ENCODE results near the gene NAV3. TPM values are rescaled to one million over a fixed set of nuclear protein-coding genes. Genes with fewer than 3 reads are reported as not detected.

Gene NAV3
- total RNA-seq, 2 experiments from 2014 or later: not detected

- Mint-ChIP-seq H3K4me1 (ENCODE audit: low read depth) (no peaks in the 10 kb centered on the region), H3K9me3 (no peaks in the 10 kb centered on the region), H3K4me3 (no peak overlapping the region), H3K27ac (no peak overlapping the region), H3K27me3 (ENCODE audit: low read depth) (no peaks in the 10 kb centered on the region), H3K36me3 (ENCODE audit: low read depth) (no peaks in the 10 kb centered on the region)
- CTCF ChIA-PET: no interaction called here
- intact Hi-C loops (cut with micrococcal nuclease): no loop called here
- DNase-seq: no peak
Observed at GRCh38 chr12:77847680-77848431, 17.2 kb downstream of the NAV3 start.

DNA sequence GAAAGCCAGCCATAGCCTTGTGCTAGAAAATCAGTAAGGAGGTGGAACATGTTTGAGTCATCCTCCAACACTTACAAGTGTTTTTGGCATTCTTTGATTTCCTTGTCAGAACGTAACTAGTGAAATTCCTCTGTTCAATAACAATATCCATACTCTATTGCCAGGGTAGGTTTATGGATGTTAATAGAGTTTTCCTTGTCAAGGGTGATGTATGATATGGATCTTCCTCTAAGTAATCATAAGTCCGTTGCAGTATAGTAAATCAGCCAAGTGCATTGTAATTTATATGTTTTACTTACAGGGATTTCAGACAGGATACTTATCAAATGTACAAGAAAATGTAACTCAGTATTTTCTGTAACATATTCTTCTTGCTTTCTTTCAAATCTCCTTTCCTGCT lies 19.4 kb downstream of the NAV3 start:
- Mint-ChIP-seq H3K27ac (no peak overlapping the region), H3K4me1 (ENCODE audit: low read depth) (no peaks in the 10 kb centered on the region), H3K4me3 (no peak overlapping the region), H3K27me3 (ENCODE audit: low read depth) (no peaks in the 10 kb centered on the region), H3K36me3 (ENCODE audit: low read depth) (no peaks in the 10 kb centered on the region), H3K9me3 (no peaks in the 10 kb centered on the region)
- intact Hi-C loops (cut with micrococcal nuclease): no loop called here
- DNase-seq: no peak
- CTCF ChIA-PET: no interaction called here

DNA sequence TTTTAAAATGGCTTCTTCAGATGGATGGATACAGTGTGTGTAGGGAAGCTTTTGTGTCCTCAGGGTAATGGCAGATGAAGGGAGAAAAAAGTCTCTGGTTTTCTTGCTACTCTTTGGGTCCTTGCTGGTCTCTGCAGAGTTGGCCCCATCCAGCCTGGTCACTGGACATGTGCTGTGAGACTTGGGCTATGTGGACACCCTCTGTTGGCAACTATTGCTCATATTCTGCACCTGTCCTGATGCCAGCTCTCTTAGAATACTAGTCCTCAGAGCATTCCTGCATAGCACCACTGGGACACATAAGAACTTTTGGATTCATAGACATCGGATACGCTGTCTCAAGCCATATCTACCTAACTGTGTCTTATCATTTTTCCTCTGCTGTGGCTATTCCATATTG lies 20.0 kb downstream of the NAV3 start:
- no peaks in the 10 kb centered on the region for H3K9me3 Mint-ChIP-seq
- DNase-seq: no peak
- no peaks in the 10 kb centered on the region for H3K27me3 Mint-ChIP-seq (ENCODE audit: low read depth)
- CTCF ChIA-PET: no interaction called here
- no peaks in the 10 kb centered on the region for H3K4me1 Mint-ChIP-seq (ENCODE audit: low read depth)
- no peak overlapping the region for H3K4me3 Mint-ChIP-seq
- H3K36me3 Mint-ChIP-seq (ENCODE audit: low read depth): no peaks in the 10 kb centered on the region
- intact Hi-C loops (cut with micrococcal nuclease): no loop called here
- H3K27ac Mint-ChIP-seq: no peak overlapping the region

GRCh38 chr12:77855548-77855947 lies 24.9 kb downstream of the NAV3 start:
- Mint-ChIP-seq H3K27me3 (ENCODE audit: low read depth) (no peaks in the 10 kb centered on the region), H3K9me3 (no peaks in the 10 kb centered on the region), H3K4me3 (no peak overlapping the region), H3K4me1 (ENCODE audit: low read depth) (no peaks in the 10 kb centered on the region), H3K36me3 (ENCODE audit: low read depth) (no peaks in the 10 kb centered on the region), H3K27ac (no peak overlapping the region)
- no peak for DNase-seq
- intact Hi-C loops (cut with micrococcal nuclease): no loop called here
- CTCF ChIA-PET: no interaction called here

GRCh38 chr12:77861317-77861716 lies 30.6 kb downstream of the NAV3 start:
- H3K9me3 Mint-ChIP-seq: peaks cover 2% of the 10 kb centered on the region
- no peak overlapping the region for H3K27ac Mint-ChIP-seq
- intact Hi-C loops (cut with micrococcal nuclease): no loop called here
- CTCF ChIA-PET: no interaction called here
- DNase-seq: no peak
- no peaks in the 10 kb centered on the region for H3K36me3 Mint-ChIP-seq (ENCODE audit: low read depth)
- H3K27me3 Mint-ChIP-seq (ENCODE audit: low read depth): no peaks in the 10 kb centered on the region
- no peaks in the 10 kb centered on the region for H3K4me1 Mint-ChIP-seq (ENCODE audit: low read depth)
- no peak overlapping the region for H3K4me3 Mint-ChIP-seq

DNA sequence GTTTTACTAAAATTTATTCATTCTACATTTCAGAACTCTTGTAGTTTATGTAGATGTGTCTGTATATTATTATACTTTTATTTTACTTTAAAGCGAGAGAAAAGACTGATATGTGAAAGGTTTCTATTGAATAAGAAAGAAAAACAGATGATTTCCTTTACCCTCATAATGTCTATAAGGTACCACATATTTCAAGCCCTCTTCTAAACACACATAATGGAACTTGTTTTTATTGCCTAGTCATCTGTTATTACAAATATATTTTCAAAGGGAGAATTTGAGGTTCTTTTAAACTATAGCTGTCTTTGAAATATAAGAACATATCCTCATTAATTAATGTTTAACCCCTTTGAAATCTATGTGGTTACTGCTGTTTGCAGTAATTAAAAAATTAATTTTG lies 34.5 kb downstream of the NAV3 start:
- Mint-ChIP-seq H3K9me3 (peaks cover 3% of the 10 kb centered on the region), H3K27me3 (ENCODE audit: low read depth) (no peaks in the 10 kb centered on the region), H3K36me3 (ENCODE audit: low read depth) (no peaks in the 10 kb centered on the region), H3K4me3 (no peak overlapping the region), H3K27ac (no peak overlapping the region), H3K4me1 (ENCODE audit: low read depth) (no peaks in the 10 kb centered on the region)
- DNase-seq: no peak
- CTCF ChIA-PET: no interaction called here
- intact Hi-C loops (cut with micrococcal nuclease): no loop called here

- Mint-ChIP-seq H3K4me1 (ENCODE audit: low read depth) (no peaks in the 10 kb centered on the region), H3K4me3 (no peak overlapping the region), H3K27me3 (ENCODE audit: low read depth) (no peaks in the 10 kb centered on the region), H3K27ac (no peak overlapping the region), H3K36me3 (ENCODE audit: low read depth) (no peaks in the 10 kb centered on the region), H3K9me3 (peaks cover 4% of the 10 kb centered on the region)
- DNase-seq: no peak
- CTCF ChIA-PET: interaction anchor here (0.6 kb wide), 2 partner anchors 9 to 471 kb away, joined by 3 to 5 read pairs; no protein-coding TSS in a partner anchor
- intact Hi-C loops (cut with micrococcal nuclease): no loop called here
Observed at GRCh38 chr12:77878901-77879300, 48.2 kb downstream of the NAV3 start.

DNA sequence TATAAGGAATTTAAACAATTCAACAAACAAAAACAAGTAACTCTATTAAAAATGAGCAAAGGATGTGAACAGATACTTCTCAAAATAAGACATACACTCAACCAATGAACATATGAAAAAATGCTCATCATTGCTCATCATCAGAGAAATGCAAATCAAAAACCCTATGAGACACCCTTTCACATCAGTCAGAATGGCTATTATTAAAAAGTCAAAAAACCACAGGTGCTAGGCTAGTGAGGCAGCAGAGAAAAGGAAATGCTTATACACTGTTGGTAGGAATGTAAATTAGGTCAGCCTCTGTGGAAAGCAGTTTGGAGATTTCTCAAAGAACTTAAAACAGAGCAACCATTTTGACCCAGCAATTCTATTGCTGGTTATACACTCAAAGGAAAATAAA lies 52.0 kb downstream of the NAV3 start:
- Mint-ChIP-seq H3K36me3 (ENCODE audit: low read depth) (no peaks in the 10 kb centered on the region), H3K4me3 (no peak overlapping the region), H3K27ac (no peak overlapping the region), H3K27me3 (ENCODE audit: low read depth) (no peaks in the 10 kb centered on the region), H3K9me3 (peaks cover 4% of the 10 kb centered on the region), H3K4me1 (ENCODE audit: low read depth) (no peaks in the 10 kb centered on the region)
- CTCF ChIA-PET: no interaction called here
- intact Hi-C loops (cut with micrococcal nuclease): no loop called here
- DNase-seq: no peak

DNA sequence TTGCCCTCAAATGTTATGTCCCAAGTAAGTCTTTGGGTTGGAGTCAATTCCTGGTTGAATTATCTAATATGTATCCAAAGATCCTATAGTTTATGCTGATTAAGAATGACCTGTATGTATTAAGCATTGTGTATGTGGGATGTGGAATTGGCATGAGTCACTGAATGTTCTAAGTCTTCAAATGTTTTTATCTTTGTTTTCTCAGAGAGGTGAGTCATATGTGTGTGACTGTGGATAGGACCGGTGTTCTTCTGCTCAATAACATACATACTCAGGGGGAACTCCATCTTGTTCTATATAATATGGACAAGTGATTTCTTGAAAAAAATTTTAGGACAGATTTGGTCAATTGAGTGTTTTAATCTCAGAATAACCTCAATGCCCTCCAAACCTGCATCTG lies 57.9 kb downstream of the NAV3 start:
- intact Hi-C loops (cut with micrococcal nuclease): no loop called here
- Mint-ChIP-seq H3K27me3 (ENCODE audit: low read depth) (no peaks in the 10 kb centered on the region), H3K27ac (no peak overlapping the region), H3K4me1 (ENCODE audit: low read depth) (no peaks in the 10 kb centered on the region), H3K36me3 (ENCODE audit: low read depth) (no peaks in the 10 kb centered on the region), H3K4me3 (no peak overlapping the region), H3K9me3 (peaks cover under 1% of the 10 kb centered on the region)
- no peak for DNase-seq
- CTCF ChIA-PET: no interaction called here

DNA sequence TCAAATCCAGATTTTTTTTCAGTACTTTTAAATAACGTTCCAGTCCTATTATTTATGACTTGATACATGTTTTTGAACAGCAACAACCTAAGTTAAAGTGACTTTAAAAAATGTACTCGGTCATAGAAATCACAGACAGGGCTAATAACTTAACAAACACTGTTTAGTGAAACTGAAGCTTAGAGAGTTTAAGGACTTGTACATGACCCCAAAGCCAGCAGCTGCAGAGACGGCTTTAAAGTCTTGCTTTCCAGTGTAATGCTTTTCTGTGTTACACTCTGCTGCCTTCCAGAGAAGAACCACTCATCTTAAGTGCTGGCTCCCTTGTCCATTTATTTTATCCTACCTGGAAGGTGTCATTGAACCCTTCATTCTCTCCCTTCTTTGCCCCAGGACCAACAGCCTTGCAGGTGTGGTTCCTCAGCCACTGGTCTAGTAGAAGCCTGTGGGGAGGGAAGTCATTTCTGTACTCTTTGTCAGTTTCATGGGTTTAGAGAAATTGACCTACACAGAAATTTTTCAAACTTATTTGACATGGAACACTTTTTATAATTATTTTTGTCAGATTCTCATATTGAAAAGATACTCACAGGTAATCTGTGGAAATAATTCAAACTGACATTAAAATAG lies 60.9 kb downstream of the NAV3 start:
- no peak for DNase-seq
- Mint-ChIP-seq H3K36me3 (ENCODE audit: low read depth) (no peaks in the 10 kb centered on the region), H3K27ac (no peak overlapping the region), H3K9me3 (no peaks in the 10 kb centered on the region), H3K4me1 (ENCODE audit: low read depth) (no peaks in the 10 kb centered on the region), H3K4me3 (no peak overlapping the region), H3K27me3 (ENCODE audit: low read depth) (no peaks in the 10 kb centered on the region)
- CTCF ChIA-PET: no interaction called here
- intact Hi-C loops (cut with micrococcal nuclease): no loop called here

DNA sequence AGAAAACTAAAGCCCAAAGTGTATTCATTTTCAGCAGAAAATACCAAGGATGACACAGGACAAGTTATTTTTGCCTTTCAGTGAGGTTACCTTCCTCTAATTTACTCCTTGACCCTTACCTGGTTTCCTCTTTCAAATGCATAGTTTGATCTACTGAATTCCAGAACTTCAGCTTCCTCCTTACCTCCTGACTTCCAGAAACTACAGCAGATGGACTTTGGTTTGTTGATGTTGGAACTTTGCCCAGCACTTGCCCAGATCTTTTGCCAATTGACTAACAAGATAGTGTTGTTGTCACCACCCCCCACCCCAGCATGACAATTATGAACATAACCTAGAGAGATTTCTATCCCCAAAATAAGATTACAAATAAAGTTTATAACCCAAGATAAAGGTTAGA lies 63.2 kb downstream of the NAV3 start:
- Mint-ChIP-seq H3K4me3 (no peak overlapping the region), H3K4me1 (ENCODE audit: low read depth) (no peaks in the 10 kb centered on the region), H3K27ac (no peak overlapping the region), H3K36me3 (ENCODE audit: low read depth) (no peaks in the 10 kb centered on the region), H3K27me3 (ENCODE audit: low read depth) (no peaks in the 10 kb centered on the region), H3K9me3 (peaks cover 5% of the 10 kb centered on the region)
- DNase-seq: no peak
- CTCF ChIA-PET: no interaction called here
- intact Hi-C loops (cut with micrococcal nuclease): no loop called here

DNA sequence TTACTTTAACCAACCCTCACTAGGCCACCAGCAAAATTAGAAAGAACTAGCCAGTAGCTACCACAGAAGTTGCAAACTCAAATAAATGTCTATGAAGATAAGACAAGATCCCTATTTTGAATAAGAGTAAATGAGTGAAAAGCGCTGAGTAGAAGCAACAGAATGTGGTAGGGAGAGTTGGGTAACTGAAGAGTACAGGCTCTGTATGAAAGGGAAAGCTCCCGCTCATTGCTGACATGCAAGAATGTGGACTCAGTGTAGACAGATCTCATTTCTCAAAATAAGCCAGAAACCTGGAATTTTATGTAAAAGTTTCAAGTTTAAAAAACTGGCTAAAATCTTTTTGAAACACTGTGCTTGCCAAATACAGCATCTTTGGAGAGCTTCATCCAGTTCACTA lies 63.9 kb downstream of the NAV3 start:
- Mint-ChIP-seq H3K4me1 (ENCODE audit: low read depth) (no peaks in the 10 kb centered on the region), H3K4me3 (no peak overlapping the region), H3K9me3 (peaks cover 5% of the 10 kb centered on the region), H3K27me3 (ENCODE audit: low read depth) (no peaks in the 10 kb centered on the region), H3K36me3 (ENCODE audit: low read depth) (no peaks in the 10 kb centered on the region), H3K27ac (no peak overlapping the region)
- DNase-seq: no peak
- intact Hi-C loops (cut with micrococcal nuclease): no loop called here
- CTCF ChIA-PET: no interaction called here

DNA sequence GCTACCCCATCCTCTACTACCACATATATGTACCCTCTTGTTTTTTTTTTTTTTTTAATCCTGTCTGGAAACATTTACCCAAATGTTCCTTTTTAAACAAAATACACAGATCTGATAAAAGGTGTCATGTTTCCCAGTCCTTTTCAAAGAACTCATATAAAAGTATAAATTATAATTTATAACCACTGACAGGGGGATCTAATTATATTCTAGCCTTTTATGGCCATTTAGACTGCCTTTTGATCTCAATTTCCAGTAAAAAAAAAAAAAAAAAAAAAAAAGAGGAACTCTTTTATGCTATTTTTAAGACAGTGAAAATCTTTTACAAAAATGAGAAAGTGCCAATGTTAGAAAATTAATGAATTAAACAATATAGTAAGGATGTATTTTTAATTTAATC lies 65.0 kb downstream of the NAV3 start:
- intact Hi-C loops (cut with micrococcal nuclease): no loop called here
- DNase-seq: no peak
- H3K27ac Mint-ChIP-seq: no peak overlapping the region
- H3K27me3 Mint-ChIP-seq (ENCODE audit: low read depth): no peaks in the 10 kb centered on the region
- H3K4me1 Mint-ChIP-seq (ENCODE audit: low read depth): no peaks in the 10 kb centered on the region
- no peaks in the 10 kb centered on the region for H3K36me3 Mint-ChIP-seq (ENCODE audit: low read depth)
- H3K4me3 Mint-ChIP-seq: no peak overlapping the region
- CTCF ChIA-PET: no interaction called here
- peaks cover 5% of the 10 kb centered on the region for H3K9me3 Mint-ChIP-seq

Data from activated naive CD4-positive, alpha-beta T cell treated with anti-CD3 and anti-CD28 coated beads for 36 hours (primary cell).